Gastrocnemius medialis (tissue), 4 donors: Measurements from ENCODE around the gene ATG4D. TPM values are rescaled to one million over a fixed set of nuclear protein-coding genes. Genes with fewer than 3 reads are reported as not detected.

Source experiments
- ATAC-seq, 2 donors: fragments of 150-250 bp; one replicate each; pipeline ENCODE4 v1.9.1; 2016
- DNase-seq, 2 donors: peaks; one replicate each; pipeline ENCODE4 v3.0.0-alpha.2; 2019
- H3K27ac ChIP-seq, 4 donors: fragments of 200-600 bp; sonication (generic); 1 replicate in 1 of 4; 2 replicates in 3 of 4; pipeline ENCODE4 v1.5.1; 2016 to 2018; ENCODE audit warnings: mild to moderate bottlenecking in 2 of 4, moderate library complexity in 1 of 4
- H3K27me3 ChIP-seq, 3 donors: fragments of 200-600 bp; sonication (generic) in 2 of 3; 1 replicate in 1 of 3; 2 replicates in 2 of 3; pipeline versions ENCODE4 v1.5.1 to v1.6.0; 2016 to 2019; ENCODE audit warnings: mild to moderate bottlenecking in 1 of 3, moderate library complexity in 1 of 3
- H3K36me3 ChIP-seq, 2 donors: fragments of 200-600 bp; sonication (generic) in 1 of 2; one replicate each; pipeline ENCODE4 v1.5.1; 2017 to 2018
- H3K4me1 ChIP-seq, 2 donors: fragments of 200-600 bp; sonication (generic) in 1 of 2; one replicate each; pipeline ENCODE4 v1.5.1; 2016 to 2017; ENCODE audit warnings: mild to moderate bottlenecking in 2 of 2
- H3K4me3 ChIP-seq, 4 donors: fragments of 200-600 bp; sonication (generic) in 3 of 4; 1 replicate in 1 of 4; 2 replicates in 3 of 4; pipeline ENCODE4 v1.5.1; 2016 to 2019; ENCODE audit warnings: mild to moderate bottlenecking in 2 of 4
- H3K9me3 ChIP-seq, 3 donors: fragments of 200-600 bp; sonication (generic) in 2 of 3; 1 replicate in 1 of 3; 2 replicates in 2 of 3; pipeline ENCODE4 v1.5.1; 2016 to 2019
- CTCF ChIP-seq, 5 experiments: fragments of 450-650 bp in 3 of 5; fragments of 200-600 bp in 2 of 5; sonication (generic) in 2 of 5; IDR thresholded peaks in 4 of 5; conservative IDR thresholded peaks in 1 of 5; 1 replicate in 4 of 5; 2 replicates in 1 of 5; pipeline ENCODE4 v1.5.1; 2016 to 2019; ENCODE audit warnings: antibody characterized with exemption in 5 of 5, mild to moderate bottlenecking in 3 of 5, moderate library complexity in 3 of 5
- POLR2A ChIP-seq, 2 donors: fragments of 450-650 bp; IDR thresholded peaks; one replicate each; pipeline ENCODE4 v1.6.1; 2017; ENCODE audit warnings: antibody characterized with exemption in 2 of 2, mild to moderate bottlenecking in 2 of 2, moderate library complexity in 2 of 2
- in situ Hi-C, 4 donors: fragments of 200-750 bp; cut with MboI; loops; one replicate each; pipeline versions ENCODE4 v1.15.0 to v1.8.0; 2017; ENCODE audit warnings: low sequenced_read_pairs in 4 of 4
- intact Hi-C: fragments of 100-400 bp; cut with DNase I; formaldehyde crosslinking; loops from one replicate; pipeline ENCODE4 v1.15.1; 2023; ENCODE audit warnings: low total_unique reads
- total RNA-seq, 4 donors: library from RNA; depleted of rRNA; stranded (reverse); fragments of >200 nt; gene quantifications; one replicate each; pipeline versions ENCODE4 v1.1.0 to v1.2.3, GENCODE V29; 2016

Gene ATG4D
- total RNA-seq, 4 donors from 2014 or later, result 67.6 to 127 (median 96.0) TPM

GRCh38 chr19:10517361-10517759, 26.3 kb upstream of the ATG4D start, which contains the start of gene S1PR5:
S1PR5 (minus strand) TSS chr19:10517447; CDS start chr19:10515011, 2,436 bp downstream.
- Histone ChIP-seq H3K4me1 (peaks cover 3 to 8% of the 10 kb centered on the region in 2 donors), H3K9me3 (no peaks in the 10 kb centered on the region), H3K4me3 (peak within 1 kb of the TSS in 2 of 4 donors; percentile 24 to 27), H3K27ac (no peak within 1 kb of the TSS), H3K36me3 (no peaks in the 10 kb centered on the region), H3K27me3 (peaks cover 65 to 74% (median 69%) of the 10 kb centered on the region in 3 donors)
- in situ Hi-C loops, result no loop called here
- intact Hi-C loops, result no loop called here
- TF ChIP-seq POLR2A (IDR thresholded peaks at IDR 0.05), result no peak
- no peak for TF ChIP-seq CTCF (IDR thresholded peaks at IDR 0.05 in 4 of 5, conservative IDR thresholded peaks at IDR 0.05 in 1 of 5)
- DNase-seq, result no peak
- ATAC-seq, result no peak

GRCh38 chr19:10517760-10518443, 25.8 kb upstream of the ATG4D start:
- H3K9me3 ChIP-seq, result no peaks in the 10 kb centered on the region
- TF ChIP-seq POLR2A (IDR thresholded peaks at IDR 0.05), result no peak
- no peak for TF ChIP-seq CTCF (IDR thresholded peaks at IDR 0.05 in 4 of 5, conservative IDR thresholded peaks at IDR 0.05 in 1 of 5)
- H3K4me3 ChIP-seq, result peak overlapping the region in 1 of 4 donors; percentile 27
- intact Hi-C loops (no loop called here), in situ Hi-C loops (no loop called here)
- no peaks in the 10 kb centered on the region for H3K36me3 ChIP-seq
- DNase-seq, result no peak
- no peak for ATAC-seq
- no peak overlapping the region for H3K27ac ChIP-seq
- H3K27me3 ChIP-seq, result peaks cover 62 to 70% (median 65%) of the 10 kb centered on the region in 3 donors
- peaks cover 3 to 8% of the 10 kb centered on the region in 2 donors for H3K4me1 ChIP-seq

DNA sequence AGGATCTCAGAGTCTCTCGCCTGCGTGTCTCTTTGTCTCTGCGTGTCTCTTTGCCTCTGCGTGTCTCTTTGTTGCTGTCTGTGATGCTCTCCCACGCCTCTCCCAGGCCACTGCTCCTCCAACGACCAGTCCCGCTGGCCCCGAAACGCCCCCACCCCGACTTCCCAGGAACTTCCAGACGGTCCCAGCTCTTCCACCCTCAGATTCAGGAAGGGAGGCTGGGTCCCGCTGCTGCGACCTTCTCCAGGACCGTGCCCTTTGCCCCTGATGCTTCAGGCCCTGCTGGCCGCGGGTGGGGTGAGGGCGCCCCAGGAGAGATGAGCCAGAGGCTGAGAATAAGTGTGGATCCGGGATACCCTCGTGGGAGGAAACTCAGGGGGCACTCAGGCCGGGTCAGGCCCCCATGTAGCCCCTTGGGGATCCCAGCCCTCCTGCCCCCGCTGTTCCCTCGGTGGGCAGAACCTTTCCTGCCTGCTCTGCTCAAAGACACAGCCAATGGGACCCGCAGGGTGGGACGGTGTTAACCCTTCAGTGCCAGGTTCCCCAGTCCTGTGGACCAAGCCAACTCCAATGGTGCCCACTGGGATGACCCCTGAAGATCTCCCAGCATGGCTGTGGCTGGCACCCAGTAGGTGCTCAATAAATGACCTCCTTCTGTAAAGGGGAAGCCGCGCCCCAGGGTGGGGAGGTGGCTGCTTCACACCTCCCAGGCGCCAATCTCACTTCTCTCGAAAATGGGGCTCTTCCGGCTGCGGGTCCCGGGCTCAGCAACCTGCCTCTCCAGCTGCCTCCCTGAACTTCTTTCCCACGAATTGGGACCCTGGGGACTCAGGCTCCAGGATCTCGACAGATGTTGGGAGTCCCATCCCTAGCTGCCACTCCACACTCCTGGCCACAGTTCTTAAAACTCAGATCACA, 25.0 kb upstream of the ATG4D start:
- TF ChIP-seq CTCF (IDR thresholded peaks at IDR 0.05 in 4 of 5, conservative IDR thresholded peaks at IDR 0.05 in 1 of 5) (no peak), POLR2A (IDR thresholded peaks at IDR 0.05) (no peak)
- DNase-seq (no peak), ATAC-seq (no peak)
- H3K27me3 ChIP-seq, result peaks cover 54 to 62% (median 57%) of the 10 kb centered on the region in 3 donors
- H3K4me1 ChIP-seq, result peaks cover 3 to 8% of the 10 kb centered on the region in 2 donors
- in situ Hi-C loops (no loop called here), intact Hi-C loops (no loop called here)
- no peaks in the 10 kb centered on the region for H3K9me3 ChIP-seq
- H3K4me3 ChIP-seq, result no peak overlapping the region
- H3K36me3 ChIP-seq, result no peaks in the 10 kb centered on the region
- no peak overlapping the region for H3K27ac ChIP-seq

GRCh38 chr19:10519421-10519820, 24.3 kb upstream of the ATG4D start:
- Histone ChIP-seq H3K36me3 (no peaks in the 10 kb centered on the region), H3K9me3 (no peaks in the 10 kb centered on the region), H3K27ac (no peak overlapping the region), H3K4me1 (peaks cover 3 to 8% of the 10 kb centered on the region in 2 donors), H3K4me3 (no peak overlapping the region), H3K27me3 (peaks cover 48 to 54% (median 51%) of the 10 kb centered on the region in 3 donors)
- ATAC-seq (no peak), DNase-seq (no peak)
- in situ Hi-C loops, result no loop called here
- no peak for TF ChIP-seq POLR2A (IDR thresholded peaks at IDR 0.05)
- TF ChIP-seq CTCF (IDR thresholded peaks at IDR 0.05 in 4 of 5, conservative IDR thresholded peaks at IDR 0.05 in 1 of 5), result no peak
- intact Hi-C loops, result no loop called here
